Measurements from ENCODE around the gene SHISA8.
A peak's percentile ranks its signal among the peaks of the same experiment; 100 is the strongest.

SHISA8 gene

GRCh38 chr22:41915035-41915785 is at the start of gene SHISA8 (continued):
- TF ChIP-seq HOXD13 (CRISPR knock-in tag; IDR thresholded peaks at IDR 0.05; ENCODE audit: borderline replicate concordance) (no peak), ZNF776 (tag by site-specific recombination; IDR thresholded peaks at IDR 0.05; ENCODE audit: borderline replicate concordance) (no peak), ZNF518A (tag by site-specific recombination; conservative IDR thresholded peaks at IDR 0.05; ENCODE audit: low read depth) (no peak), ZNF768 (tag by site-specific recombination; IDR thresholded peaks at IDR 0.05) (no peak), ZBTB6 (tag by site-specific recombination; IDR thresholded peaks at IDR 0.05) (peak; percentile 96), ZBTB49 (tag by site-specific recombination; IDR thresholded peaks at IDR 0.05; ENCODE audit: low read depth) (no peak), ZNF366 (tag by site-specific recombination; conservative IDR thresholded peaks at IDR 0.05) (no peak), ZNF677 (tag by site-specific recombination; IDR thresholded peaks at IDR 0.05) (no peak), MZF1 (tag by site-specific recombination; IDR thresholded peaks at IDR 0.05; ENCODE audit: borderline replicate concordance) (no peak), ZNF140 (tag by site-specific recombination; IDR thresholded peaks at IDR 0.05) (no peak), ZSCAN30 (tag by site-specific recombination; IDR thresholded peaks at IDR 0.05) (no peak), KLF10 (tag by site-specific recombination; IDR thresholded peaks at IDR 0.05) (no peak), ZNF202 (tag by site-specific recombination; IDR thresholded peaks at IDR 0.05; ENCODE audit: borderline replicate concordance) (no peak), SP3 (tag by site-specific recombination; IDR thresholded peaks at IDR 0.05) (peak; percentile 40; the same call in 1 of the 2 replicates), PBX3 (CRISPR knock-in tag; IDR thresholded peaks at IDR 0.05) (no peak), ZNF610 (tag by site-specific recombination; IDR thresholded peaks at IDR 0.05; ENCODE audit: borderline replicate concordance) (no peak), ZNF654 (tag by site-specific recombination; IDR thresholded peaks at IDR 0.05; ENCODE audit: low read depth) (no peak), ZNF510 (tag by site-specific recombination; IDR thresholded peaks at IDR 0.05; ENCODE audit: insufficient replicate concordance) (no peak), ZNF791 (tag by site-specific recombination; IDR thresholded peaks at IDR 0.05) (no peak), ZNF555 (tag by site-specific recombination; conservative IDR thresholded peaks at IDR 0.05) (no peak), ZNF501 (tag by site-specific recombination; IDR thresholded peaks at IDR 0.05) (no peak), GLI2 (tag by site-specific recombination; IDR thresholded peaks at IDR 0.05; ENCODE audit: borderline replicate concordance, low read depth) (no peak), KLF9 (tag by site-specific recombination; IDR thresholded peaks at IDR 0.05; ENCODE audit: low read depth) (peak; percentile 23; the same call in 1 of the 2 replicates), ZNF398 (tag by site-specific recombination; IDR thresholded peaks at IDR 0.05) (peak; percentile 95), ZNF341 (tag by site-specific recombination; IDR thresholded peaks at IDR 0.05; ENCODE audit: low read depth) (peak; percentile 59; the same call in 1 of the 2 replicates), ZNF19 (tag by site-specific recombination; IDR thresholded peaks at IDR 0.05; ENCODE audit: low read depth) (no peak), ZNF48 (tag by site-specific recombination; IDR thresholded peaks at IDR 0.05) (no peak), ZNF354C (tag by site-specific recombination; IDR thresholded peaks at IDR 0.05; ENCODE audit: borderline replicate concordance, low read depth) (no peak)

All from HEK293 (cell line).